K562 (cell line): ENCODE measurements around the gene FGFR4. TPM values are rescaled to one million over a fixed set of nuclear protein-coding genes. Genes with fewer than 3 reads are reported as not detected.
A peak's percentile ranks its signal among the peaks of the same experiment; 100 is the strongest.

Source experiments
- ETV5 ChIP-seq: sonication (generic); formaldehyde crosslinking; IDR thresholded peaks from 2 replicates; pipeline ENCODE4 v1.4.0; 2020; ENCODE audit warnings: low read depth, mild to moderate bottlenecking, missing genetic modification reagents
- FOXM1 ChIP-seq, 2 experiments: fragments of 450-650 bp in 1 of 2; sonication (generic) in 1 of 2; formaldehyde crosslinking in 1 of 2; IDR thresholded peaks; 2 replicates each; pipeline versions ENCODE4 v1.6.1 to v1.9.0; 2017 to 2022; ENCODE audit warnings: low read depth in 2 of 2, mild to moderate bottlenecking in 2 of 2, missing genetic modification reagents in 1 of 2, moderate library complexity in 1 of 2
- NFE2L1 ChIP-seq: fragments of 450-650 bp; IDR thresholded peaks from 2 replicates; pipeline ENCODE4 v1.6.1; 2016; ENCODE audit warnings: missing genetic modification characterization, low read depth, mild to moderate bottlenecking, missing compliant biosample characterization, moderate library complexity, borderline replicate concordance
- PTRF ChIP-seq: fragments of 450-650 bp; IDR thresholded peaks from 2 replicates; pipeline ENCODE4 v1.6.1; 2016; ENCODE audit warnings: mild to moderate bottlenecking, missing genetic modification characterization, missing compliant biosample characterization
- RAD51 ChIP-seq: fragments of 450-650 bp; IDR thresholded peaks from 2 replicates; pipeline ENCODE4 v1.7.1; 2016; ENCODE audit warnings: low read depth, mild to moderate bottlenecking, borderline replicate concordance
- RB1 ChIP-seq: fragments of 450-650 bp; IDR thresholded peaks from 2 replicates; pipeline ENCODE4 v1.6.1; 2017; ENCODE audit warnings: low read depth, mild to moderate bottlenecking
- SIX5 ChIP-seq, 2 experiments: IDR thresholded peaks; 2 replicates each; pipeline ENCODE4 v1.6.1; 2011; ENCODE audit warnings: low read length in 2 of 2, borderline replicate concordance in 1 of 2, low read depth in 1 of 2, mild to moderate bottlenecking in 1 of 2, moderate library complexity in 1 of 2; ENCODE audit not compliant: insufficient read depth in 1 of 2
- SREBF2 ChIP-seq: sonication (generic); formaldehyde crosslinking; IDR thresholded peaks from 2 replicates; pipeline ENCODE4 v1.4.0; 2020; ENCODE audit warnings: mild to moderate bottlenecking, missing genetic modification reagents
- ZFPM2 ChIP-seq: fragments of 250-450 bp; sonication (Bioruptor Pico); IDR thresholded peaks from 2 replicates; pipeline ENCODE4 v1.5.1; 2022; ENCODE audit warnings: mild to moderate bottlenecking
- ZNF354B ChIP-seq: fragments of 250-450 bp; sonication (Bioruptor Pico); IDR thresholded peaks from 2 replicates; pipeline ENCODE4 v1.4.0; 2020
- ZNF696 ChIP-seq: fragments of 250-450 bp; sonication (Bioruptor Pico); conservative IDR thresholded peaks from 2 replicates; pipeline ENCODE4 v1.4.0; 2020; ENCODE audit warnings: mild to moderate bottlenecking, moderate library complexity
- ZNF707 ChIP-seq: fragments of 250-450 bp; sonication (Bioruptor Pico); conservative IDR thresholded peaks from 2 replicates; pipeline ENCODE4 v1.8.0; 2022; ENCODE audit warnings: inconsistent platforms, mild to moderate bottlenecking, moderate library complexity
- polyA plus RNA-seq, 8 experiments: library from polyadenylated mRNA; depleted of rRNA in 4 of 8; stranded (reverse) in 5 of 8; unstranded in 3 of 8; fragments of >200 nt; fragmentation: Nextera tagmentation in 2 of 8; fragmentation: Illumina TruSeq in 1 of 8; extraction: Ambion mirVana in 2 of 8; extraction: Trizol in 1 of 8; gene quantifications; 2 replicates each; pipeline versions ENCODE4 v1.2.1 to v1.2.3, GENCODE V29; 2011 to 2014; ENCODE audit warnings: inconsistent platforms in 1 of 8, missing spikeins in 1 of 8
- total RNA-seq, 7 experiments: library from RNA; depleted of rRNA in 6 of 7; stranded (reverse); fragments of >200 nt in 6 of 7; fragmentation: Illumina TruSeq in 2 of 7; extraction: Trizol in 2 of 7; gene quantifications; 2 replicates each; pipeline versions ENCODE4 v1.2.1 to v1.2.3, GENCODE V29; 2011 to 2021; ENCODE audit warnings: low replicate concordance in 1 of 7
- TF ChIP-seq, protein P1 (sequence below): sonication (generic); formaldehyde crosslinking; IDR thresholded peaks from 2 replicates; pipeline ENCODE4 v1.8.0; 2022; ENCODE audit warnings: mild to moderate bottlenecking, low read depth, missing genetic modification reagents
- TF ChIP-seq, protein P2 (sequence below), 2 experiments: IDR thresholded peaks in 1 of 2; conservative IDR thresholded peaks in 1 of 2; 2 replicates each; pipeline ENCODE4 v1.6.1; 2016; ENCODE audit warnings: low read depth in 2 of 2, mild to moderate bottlenecking in 1 of 2, missing compliant biosample characterization in 1 of 2, missing genetic modification characterization in 1 of 2, moderate library complexity in 1 of 2

Gene FGFR4
- total and polyA plus RNA-seq, 9 of the 15 experiments (the other 6 are each of a cell fraction or from before 2014, with no cell fraction given), result 0.76 to 35.4 (median 7.5) TPM

DNA sequence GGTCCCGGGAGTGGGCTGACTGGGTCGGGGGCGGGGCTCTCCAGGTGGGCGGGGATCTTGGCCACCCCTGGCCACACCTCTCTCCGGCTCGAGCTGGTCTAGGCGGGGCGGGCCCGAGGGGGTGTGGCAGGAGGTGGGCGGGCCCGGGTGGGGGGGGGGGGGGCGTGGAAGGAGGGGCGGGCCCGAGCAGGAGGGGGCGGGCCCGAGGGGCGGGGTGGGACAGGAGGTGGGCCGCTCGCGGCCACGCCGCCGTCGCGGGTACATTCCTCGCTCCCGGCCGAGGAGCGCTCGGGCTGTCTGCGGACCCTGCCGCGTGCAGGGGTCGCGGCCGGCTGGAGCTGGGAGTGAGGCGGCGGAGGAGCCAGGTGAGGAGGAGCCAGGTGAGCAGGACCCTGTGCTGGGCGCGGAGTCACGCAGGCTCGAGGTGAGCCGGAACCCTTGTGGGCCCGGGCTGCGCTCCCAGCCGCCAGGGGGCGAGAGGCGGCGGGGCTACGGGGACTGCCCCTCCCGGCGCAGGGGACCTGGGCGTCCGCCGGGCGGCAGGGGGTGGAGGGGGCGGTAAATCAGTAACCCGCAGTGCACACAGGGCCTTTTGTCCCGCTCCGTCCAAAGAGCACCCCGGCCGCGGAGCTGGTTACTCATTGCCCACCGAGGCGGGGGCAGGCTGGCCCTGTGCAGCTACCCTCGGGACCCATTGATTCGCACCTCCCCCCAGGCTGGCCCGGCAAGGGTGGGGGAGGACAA is at the start of gene FGFR4 (continued):
- TF ChIP-seq, protein P1, sequence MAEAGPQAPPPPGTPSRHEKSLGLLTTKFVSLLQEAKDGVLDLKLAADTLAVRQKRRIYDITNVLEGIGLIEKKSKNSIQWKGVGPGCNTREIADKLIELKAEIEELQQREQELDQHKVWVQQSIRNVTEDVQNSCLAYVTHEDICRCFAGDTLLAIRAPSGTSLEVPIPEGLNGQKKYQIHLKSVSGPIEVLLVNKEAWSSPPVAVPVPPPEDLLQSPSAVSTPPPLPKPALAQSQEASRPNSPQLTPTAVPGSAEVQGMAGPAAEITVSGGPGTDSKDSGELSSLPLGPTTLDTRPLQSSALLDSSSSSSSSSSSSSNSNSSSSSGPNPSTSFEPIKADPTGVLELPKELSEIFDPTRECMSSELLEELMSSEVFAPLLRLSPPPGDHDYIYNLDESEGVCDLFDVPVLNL (CRISPR knock-in tag), result no peak
- TF ChIP-seq, protein P2, sequence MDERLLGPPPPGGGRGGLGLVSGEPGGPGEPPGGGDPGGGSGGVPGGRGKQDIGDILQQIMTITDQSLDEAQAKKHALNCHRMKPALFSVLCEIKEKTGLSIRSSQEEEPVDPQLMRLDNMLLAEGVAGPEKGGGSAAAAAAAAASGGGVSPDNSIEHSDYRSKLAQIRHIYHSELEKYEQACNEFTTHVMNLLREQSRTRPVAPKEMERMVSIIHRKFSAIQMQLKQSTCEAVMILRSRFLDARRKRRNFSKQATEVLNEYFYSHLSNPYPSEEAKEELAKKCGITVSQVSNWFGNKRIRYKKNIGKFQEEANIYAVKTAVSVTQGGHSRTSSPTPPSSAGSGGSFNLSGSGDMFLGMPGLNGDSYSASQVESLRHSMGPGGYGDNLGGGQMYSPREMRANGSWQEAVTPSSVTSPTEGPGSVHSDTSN (CRISPR knock-in tag; IDR thresholded peaks at IDR 0.05; ENCODE audit: low read depth), result no peak
- TF ChIP-seq, protein P2 (tag; conservative IDR thresholded peaks at IDR 0.05; ENCODE audit: low read depth), result no peak
- TF ChIP-seq NFE2L1 (tag) (no peak), ZNF696 (CRISPR knock-in tag) (no peak), SREBF2 (CRISPR knock-in tag) (no peak), PTRF (no peak), SIX5 (IDR thresholded peaks at IDR 0.05; ENCODE audit: borderline replicate concordance in 1 of 2, insufficient read depth in 1 of 2, low read depth in 1 of 2, low read length in 2 of 2) (no peak), ZNF707 (CRISPR knock-in tag) (no peak), RB1 (peak; percentile 94), ETV5 (CRISPR knock-in tag) (peak; percentile 65; the same call in 1 of the 2 replicates), RAD51 (no peak), ZNF354B (CRISPR knock-in tag) (no peak), FOXM1 (IDR thresholded peaks at IDR 0.05; ENCODE audit: low read depth) (no peak), FOXM1 (CRISPR knock-in tag; IDR thresholded peaks at IDR 0.05; ENCODE audit: low read depth) (0 out of 2 replicates have a peak, but pooled peaks have one; percentile 64), ZFPM2 (CRISPR knock-in tag) (no peak)
